Gastroesophageal sphincter (tissue), 3 donors: ENCODE results near the gene GNE.

Experiments
- EP300 ChIP-seq: sonication (generic); formaldehyde crosslinking; IDR thresholded peaks from one replicate; pipeline ENCODE4 v1.6.1; 2017; ENCODE audit warnings: antibody characterized with exemption, mild to moderate bottlenecking
- POLR2A ChIP-seq, 2 donors: fragments of 450-650 bp; IDR thresholded peaks; one replicate each; pipeline ENCODE4 v1.6.1; 2017; ENCODE audit warnings: antibody characterized with exemption in 2 of 2, mild to moderate bottlenecking in 2 of 2, moderate library complexity in 1 of 2
- POLR2AphosphoS5 ChIP-seq: sonication (generic); formaldehyde crosslinking; IDR thresholded peaks from one replicate; pipeline ENCODE4 v1.6.1; 2017; ENCODE audit warnings: antibody characterized with exemption
- TF ChIP-seq, protein P1 (sequence below), 4 experiments: fragments of 200-600 bp in 2 of 4; fragments of 450-650 bp in 2 of 4; sonication (generic) in 1 of 4; IDR thresholded peaks; one replicate each; pipeline ENCODE4 v1.5.1; 2017 to 2019; ENCODE audit warnings: antibody characterized with exemption in 4 of 4, mild to moderate bottlenecking in 2 of 4, moderate library complexity in 2 of 4

- TF ChIP-seq, protein P1, sequence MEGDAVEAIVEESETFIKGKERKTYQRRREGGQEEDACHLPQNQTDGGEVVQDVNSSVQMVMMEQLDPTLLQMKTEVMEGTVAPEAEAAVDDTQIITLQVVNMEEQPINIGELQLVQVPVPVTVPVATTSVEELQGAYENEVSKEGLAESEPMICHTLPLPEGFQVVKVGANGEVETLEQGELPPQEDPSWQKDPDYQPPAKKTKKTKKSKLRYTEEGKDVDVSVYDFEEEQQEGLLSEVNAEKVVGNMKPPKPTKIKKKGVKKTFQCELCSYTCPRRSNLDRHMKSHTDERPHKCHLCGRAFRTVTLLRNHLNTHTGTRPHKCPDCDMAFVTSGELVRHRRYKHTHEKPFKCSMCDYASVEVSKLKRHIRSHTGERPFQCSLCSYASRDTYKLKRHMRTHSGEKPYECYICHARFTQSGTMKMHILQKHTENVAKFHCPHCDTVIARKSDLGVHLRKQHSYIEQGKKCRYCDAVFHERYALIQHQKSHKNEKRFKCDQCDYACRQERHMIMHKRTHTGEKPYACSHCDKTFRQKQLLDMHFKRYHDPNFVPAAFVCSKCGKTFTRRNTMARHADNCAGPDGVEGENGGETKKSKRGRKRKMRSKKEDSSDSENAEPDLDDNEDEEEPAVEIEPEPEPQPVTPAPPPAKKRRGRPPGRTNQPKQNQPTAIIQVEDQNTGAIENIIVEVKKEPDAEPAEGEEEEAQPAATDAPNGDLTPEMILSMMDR (IDR thresholded peaks at IDR 0.05) = no peak
- TF ChIP-seq POLR2AphosphoS5 (no peak), POLR2A (IDR thresholded peaks at IDR 0.05) (no peak), EP300 (no peak)
Observed at GRCh38 chr9:36213387-36213786, 44.9 kb downstream of the GNE start.
